GM23338 (cell line): ENCODE data around the gene TAF1A. TPM values are rescaled to one million over a fixed set of nuclear protein-coding genes. Genes with fewer than 3 reads are reported as not detected.
A peak's percentile ranks its signal among the peaks of the same experiment; 100 is the strongest.

Experiments used
- ATAC-seq: fragments of 200-7000 bp; cut with Tn5 transposase; 3 replicates; pipeline ENCODE4 v1.9.1; 2020
- DNase-seq: peaks from one replicate; pipeline ENCODE4 v3.0.0-alpha.2; 2015; ENCODE audit warnings: low spot score
- H2AFZ ChIP-seq: fragments of 200-600 bp; sonication (generic); 2 replicates; pipeline ENCODE4 v1.8.0; 2016; ENCODE audit warnings: antibody characterized with exemption, mild to moderate bottlenecking, moderate library complexity
- H3F3A ChIP-seq: fragments of 200-600 bp; sonication (generic); replicated peaks from 2 replicates; pipeline ENCODE4 v1.8.0; 2017; ENCODE audit warnings: antibody characterized with exemption, mixed run types, low read depth
- H3K27ac ChIP-seq: fragments of 200-600 bp; sonication (generic); 2 replicates; pipeline ENCODE4 v1.6.1; 2016; ENCODE audit warnings: low read depth
- H3K27me3 ChIP-seq: fragments of 200-600 bp; sonication (generic); 2 replicates; pipeline ENCODE4 v1.8.0; 2016; ENCODE audit warnings: mild to moderate bottlenecking, mixed run types, moderate library complexity; ENCODE audit not compliant: insufficient read depth
- H3K36me3 ChIP-seq: fragments of 200-600 bp; sonication (generic); 2 replicates; pipeline ENCODE4 v1.8.0; 2016; ENCODE audit warnings: mild to moderate bottlenecking; ENCODE audit not compliant: insufficient read depth
- H3K4me1 ChIP-seq: fragments of 200-600 bp; sonication (generic); 2 replicates; pipeline ENCODE4 v1.8.0; 2016; ENCODE audit warnings: mild to moderate bottlenecking, moderate library complexity; ENCODE audit not compliant: insufficient read depth
- H3K4me2 ChIP-seq: fragments of 200-600 bp; sonication (generic); 2 replicates; pipeline ENCODE4 v1.7.1; 2017; ENCODE audit warnings: mixed run types
- H3K4me3 ChIP-seq: fragments of 200-600 bp; sonication (generic); 2 replicates; pipeline ENCODE4 v1.6.1; 2016; ENCODE audit warnings: mixed run types
- H3K79me2 ChIP-seq: fragments of 200-600 bp; sonication (generic); replicated peaks from 2 replicates; pipeline ENCODE4 v1.8.0; 2017; ENCODE audit warnings: mild to moderate bottlenecking; ENCODE audit not compliant: insufficient read depth
- H3K9me2 ChIP-seq: fragments of 200-600 bp; sonication (generic); 2 replicates; pipeline ENCODE4 v1.8.0; 2017; ENCODE audit not compliant: insufficient read depth
- H4K20me1 ChIP-seq: fragments of 200-600 bp; sonication (generic); replicated peaks from 2 replicates; pipeline ENCODE4 v1.8.0; 2017; ENCODE audit warnings: mild to moderate bottlenecking; ENCODE audit not compliant: insufficient read depth
- H3K27ac Mint-ChIP-seq: 2 replicates; pipeline ENCODE4 v1.8.0; 2020; ENCODE audit warnings: inconsistent platforms, mild to moderate bottlenecking, moderate library complexity, mixed read lengths
- H3K27me3 Mint-ChIP-seq: 3 replicates; pipeline ENCODE4 v1.8.0; 2022; ENCODE audit warnings: low read depth, mild to moderate bottlenecking, moderate library complexity, mixed read lengths, inconsistent platforms; ENCODE audit not compliant: insufficient read depth, poor library complexity
- H3K36me3 Mint-ChIP-seq: 3 replicates; pipeline ENCODE4 v1.8.0; 2021; ENCODE audit warnings: low read depth, mild to moderate bottlenecking, inconsistent platforms, moderate library complexity, mixed read lengths
- H3K4me1 Mint-ChIP-seq: 3 replicates; pipeline ENCODE4 v1.8.0; 2020; ENCODE audit warnings: mild to moderate bottlenecking, inconsistent platforms, mixed read lengths
- H3K4me3 Mint-ChIP-seq: 3 replicates; pipeline ENCODE4 v1.8.0; 2021; ENCODE audit warnings: moderate library complexity, mild to moderate bottlenecking, inconsistent platforms, mixed read lengths
- H3K9me3 Mint-ChIP-seq: 3 replicates; pipeline ENCODE4 v1.8.0; 2020; ENCODE audit warnings: moderate library complexity, mild to moderate bottlenecking, inconsistent platforms, mixed read lengths
- CREB1 ChIP-seq: fragments of 250-450 bp; sonication (Bioruptor Pico); IDR thresholded peaks from 2 replicates; pipeline ENCODE4 v1.5.0; 2020; ENCODE audit warnings: low read depth, mild to moderate bottlenecking, moderate library complexity
- CTCF ChIP-seq, 2 experiments: fragments of 200-600 bp in 1 of 2; sonication (generic) in 1 of 2; conservative IDR thresholded peaks; 2 replicates each; pipeline versions ENCODE4 v1.5.1 to v1.6.1; 2016 to 2017; ENCODE audit warnings: antibody characterized with exemption in 2 of 2, low read depth in 2 of 2, mild to moderate bottlenecking in 2 of 2, moderate library complexity in 1 of 2
- ETS1 ChIP-seq: IDR thresholded peaks from 2 replicates; pipeline ENCODE4 v1.6.1; 2016; ENCODE audit warnings: antibody characterized with exemption
- JUNB ChIP-seq: IDR thresholded peaks from one replicate; pipeline ENCODE4 v1.6.1; 2016; ENCODE audit warnings: antibody characterized with exemption; ENCODE audit not compliant: unreplicated experiment
- NANOG ChIP-seq: IDR thresholded peaks from 2 replicates; pipeline ENCODE4 v1.6.1; 2016; ENCODE audit warnings: antibody characterized with exemption, borderline replicate concordance
- POLR2AphosphoS5 ChIP-seq: IDR thresholded peaks from 2 replicates; pipeline ENCODE4 v1.6.1; 2016; ENCODE audit warnings: antibody characterized with exemption, low read depth
- STAT1 ChIP-seq: IDR thresholded peaks from one replicate; pipeline ENCODE4 v1.6.1; 2016; ENCODE audit warnings: antibody characterized with exemption; ENCODE audit not compliant: unreplicated experiment
- long read RNA-seq: library from polyadenylated mRNA; unstranded; transcript quantifications from one replicate; pipeline ENCODE4 v2.0.0, GENCODE V29; 2020; ENCODE audit not compliant: unreplicated experiment
- polyA plus RNA-seq: library from polyadenylated mRNA; unstranded; fragments of >200 nt; fragmentation: Nextera tagmentation; extraction: Ambion mirVana; gene quantifications from 2 replicates; pipeline ENCODE4 v1.2.1, GENCODE V29; 2016
- total RNA-seq: library from RNA; depleted of rRNA; stranded (reverse); fragments of >200 nt; shearing (Covaris generic); gene quantifications from 2 replicates; pipeline ENCODE4 v1.2.3, GENCODE V29; 2014; rRNA removed

The TAF1A gene
- total RNA-seq (13.3 and 16.3 TPM in 2 replicates), polyA plus RNA-seq (5.5 and 5.7 TPM in 2 replicates)
- long read RNA-seq, partial matches to known transcripts: 0 of 6 reads
- long read RNA-seq, other reads (novel, unspliced or antisense): 3 of 6 reads

- H3K4me3 Mint-ChIP-seq: peak within 1 kb of the TSS; percentile 94
- H3F3A ChIP-seq: no peaks in the 10 kb centered on the region
- peaks cover 6% of the 10 kb centered on the region for H3K27me3 Mint-ChIP-seq
Measured at GRCh38 chr1:222589462-222590302, at the start of gene TAF1A. TSS of gene TAF1A (minus strand) at chr1:222589933.

GRCh38 chr1:222634180-222635013 lies 44.7 kb upstream of the TAF1A start:
- no peaks in the 10 kb centered on the region for H3K27me3 ChIP-seq
- TF ChIP-seq NANOG: no peak
- TF ChIP-seq CTCF (conservative IDR thresholded peaks at IDR 0.05; ENCODE audit: low read depth in 2 of 2): peak; percentile 80 to 95
- H3K9me3 Mint-ChIP-seq: no peaks in the 10 kb centered on the region; the same call in 2 of the 3 replicates
- ATAC-seq (peak; percentile 74), DNase-seq (peak; percentile 94)
- H3K27me3 Mint-ChIP-seq: no peaks in the 10 kb centered on the region
- peaks cover 53% of the 10 kb centered on the region for H3K36me3 Mint-ChIP-seq
- no peaks in the 10 kb centered on the region; the same call in none of the 2 replicates for H4K20me1 ChIP-seq
- H3K4me2 ChIP-seq: no peak overlapping the region
- no peak overlapping the region for H3K4me3 Mint-ChIP-seq
- H3F3A ChIP-seq: no peaks in the 10 kb centered on the region
- H2AFZ ChIP-seq: no peak overlapping the region
- peaks cover 31% of the 10 kb centered on the region; the same call in 1 of the 2 replicates for H3K36me3 ChIP-seq
- H3K4me1 Mint-ChIP-seq: no peaks in the 10 kb centered on the region
- H3K79me2 ChIP-seq: no peaks in the 10 kb centered on the region
- H3K27ac ChIP-seq: no peak overlapping the region
- H3K4me3 ChIP-seq: no peak overlapping the region
- no peaks in the 10 kb centered on the region for H3K9me2 ChIP-seq
- H3K27ac Mint-ChIP-seq: no peak overlapping the region
- H3K4me1 ChIP-seq: no peaks in the 10 kb centered on the region

More at GRCh38 chr1:222589462-222590302, at the start of gene TAF1A:
- Histone ChIP-seq H3K4me3 (peak within 1 kb of the TSS; percentile 73), H3K4me2 (peak within 1 kb of the TSS; percentile 86), H4K20me1 (peaks cover 5% of the 10 kb centered on the region; the same call in 1 of the 2 replicates), H3K4me1 (peaks cover 12% of the 10 kb centered on the region; the same call in 1 of the 2 replicates), H3K27me3 (no peaks in the 10 kb centered on the region), H3K27ac (peak within 1 kb of the TSS; percentile 86), H3K36me3 (peaks cover 11% of the 10 kb centered on the region), H3K79me2 (peaks cover 43% of the 10 kb centered on the region), H3K9me2 (no peaks in the 10 kb centered on the region), H2AFZ (peak within 1 kb of the TSS; percentile 95)
- ATAC-seq: peak; percentile 99
- peak within 1 kb of the TSS; percentile 92 for H3K27ac Mint-ChIP-seq
- TF ChIP-seq JUNB: no peak
- TF ChIP-seq CREB1 (CRISPR knock-in tag): peak; percentile 66
- peak; percentile 79 for TF ChIP-seq POLR2AphosphoS5
- no peak for TF ChIP-seq STAT1
- TF ChIP-seq ETS1: peak; percentile 58; the same call in 1 of the 2 replicates
- peaks cover 9% of the 10 kb centered on the region; the same call in 2 of the 3 replicates for H3K4me1 Mint-ChIP-seq
- peak; percentile 96 for DNase-seq
- H3K9me3 Mint-ChIP-seq: no peaks in the 10 kb centered on the region
- peaks cover 19% of the 10 kb centered on the region; the same call in 2 of the 3 replicates for H3K36me3 Mint-ChIP-seq
